Raji (cell line): Measurements from ENCODE around the gene IYD.

Experiments used
- POLR2A ChIP-seq: IDR thresholded peaks from 2 replicates; pipeline ENCODE4 v1.6.1; 2011; ENCODE audit warnings: low read depth, low read length, control low read depth; ENCODE audit not compliant: insufficient read depth

IYD gene

DNA sequence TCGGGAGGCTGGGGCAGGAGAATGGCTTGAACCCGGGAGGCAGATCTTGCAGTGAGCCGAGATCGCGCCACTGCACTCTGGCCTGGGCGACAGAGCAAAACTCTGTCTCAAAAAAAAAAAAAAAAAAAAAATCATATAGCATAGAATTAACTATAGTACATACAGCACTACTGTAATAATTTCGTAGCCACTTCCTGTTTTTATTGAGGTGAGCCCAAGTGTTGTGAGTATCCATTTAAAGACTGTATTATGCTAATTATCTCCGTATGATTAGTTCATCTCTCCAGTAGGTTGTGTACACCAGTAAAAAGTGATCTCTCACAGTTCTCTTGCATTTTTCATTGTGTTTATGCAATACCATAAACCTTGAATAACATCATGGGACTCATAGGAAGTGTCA is 70.6 kb downstream of the IYD start:
- TF ChIP-seq POLR2A, result no peak

DNA sequence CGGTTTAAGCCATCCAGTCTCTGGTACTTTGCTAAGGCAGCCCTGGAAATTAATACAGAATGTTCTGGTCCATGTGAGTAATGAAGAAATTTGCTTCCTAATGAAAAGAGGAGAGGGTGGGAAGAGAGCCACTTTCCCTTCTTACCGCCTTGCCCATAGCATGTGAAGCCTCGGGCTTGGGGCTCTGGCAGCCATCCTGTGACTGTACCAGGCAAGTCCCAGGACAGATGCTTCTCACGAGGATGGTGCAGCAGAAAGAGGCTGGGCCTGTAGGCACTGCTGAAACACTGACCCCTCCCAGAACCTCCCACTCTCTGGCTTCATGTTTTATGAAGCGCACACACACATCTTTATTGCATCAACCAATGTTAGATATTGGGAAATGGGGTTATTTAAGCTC is 74.8 kb downstream of the IYD start:
- no peak for TF ChIP-seq POLR2A

DNA sequence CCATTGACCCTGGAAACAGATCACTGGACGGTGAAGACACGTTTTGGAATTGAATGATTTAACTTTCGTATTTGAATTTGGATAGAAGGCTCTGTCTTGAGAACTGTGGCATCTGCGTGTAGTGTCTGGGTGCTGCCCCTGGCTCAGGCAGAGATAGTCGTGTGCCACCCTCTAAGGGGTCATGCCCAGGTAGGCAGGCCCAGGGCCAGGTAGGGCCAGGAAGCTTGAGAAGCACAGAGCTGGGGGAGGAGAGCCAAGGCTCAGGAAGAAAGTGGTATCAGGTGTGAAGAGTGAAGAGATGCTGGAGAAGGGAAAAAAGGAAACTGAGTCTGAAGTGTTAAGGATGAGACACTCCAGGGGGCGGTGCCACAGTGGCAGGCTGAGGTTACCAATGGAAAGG is 75.5 kb downstream of the IYD start:
- TF ChIP-seq POLR2A, result no peak

- no peak for TF ChIP-seq POLR2A
Observed at GRCh38 chr6:150445486-150445885, 76.7 kb downstream of the IYD start.

- TF ChIP-seq POLR2A, result no peak
Observed at GRCh38 chr6:150448221-150448620, 79.4 kb downstream of the IYD start.

- no peak for TF ChIP-seq POLR2A
Observed at GRCh38 chr6:150450918-150451317, 82.1 kb downstream of the IYD start.

DNA sequence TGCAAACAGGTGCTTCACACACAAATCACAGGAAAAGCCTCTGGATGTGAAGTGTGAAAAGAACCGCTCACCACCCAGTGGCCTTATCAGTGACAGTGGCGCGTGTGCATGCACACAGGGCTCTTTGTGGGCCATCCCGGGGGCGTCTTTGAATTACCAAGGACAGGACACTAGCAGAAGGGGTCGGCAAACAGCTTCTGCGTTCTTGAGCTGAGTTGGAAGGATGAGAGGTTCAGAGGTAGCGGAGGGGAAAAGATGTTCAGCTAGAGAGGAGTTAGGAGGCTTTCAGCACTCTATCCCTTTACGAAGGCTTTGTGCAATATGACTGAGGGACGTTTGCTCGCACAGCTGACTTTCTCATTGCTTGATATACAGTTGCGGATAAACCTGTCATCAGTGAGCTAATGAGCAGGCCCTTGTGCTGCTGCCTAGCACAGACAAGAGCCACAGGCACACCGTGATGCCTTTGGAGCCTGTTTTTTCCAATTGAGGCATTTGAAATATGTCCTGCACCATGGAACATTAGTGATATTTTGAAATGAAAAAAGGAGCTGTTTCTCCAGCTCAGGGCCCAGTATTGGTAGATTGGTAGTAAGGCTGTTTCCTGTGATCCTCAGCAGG is 83.1 kb downstream of the IYD start:
- no peak for TF ChIP-seq POLR2A

GRCh38 chr6:150452428-150453243 is 83.8 kb downstream of the IYD start:
- no peak for TF ChIP-seq POLR2A

DNA sequence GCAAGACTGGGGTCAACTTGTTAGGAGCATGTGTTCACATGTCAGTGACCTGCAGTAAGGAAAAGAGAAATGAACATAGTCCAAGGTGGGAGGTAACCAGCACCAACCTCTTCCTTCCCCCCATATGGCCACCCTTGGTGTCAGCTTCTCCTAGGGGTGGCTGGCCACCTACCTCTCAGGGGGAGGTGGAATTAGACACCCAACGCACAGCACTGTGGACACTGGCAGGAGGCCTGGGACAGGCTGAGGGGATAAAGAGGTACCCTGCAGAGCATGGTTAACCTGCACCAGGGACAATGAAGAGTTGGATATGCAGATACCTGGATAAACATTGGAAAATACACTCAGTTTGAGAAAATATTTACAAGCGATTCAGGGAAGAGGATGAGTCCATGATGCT is 84.5 kb downstream of the IYD start:
- no peak for TF ChIP-seq POLR2A
